ENCODE measurements around the gene ACAP3.

The ACAP3 gene, protein sequence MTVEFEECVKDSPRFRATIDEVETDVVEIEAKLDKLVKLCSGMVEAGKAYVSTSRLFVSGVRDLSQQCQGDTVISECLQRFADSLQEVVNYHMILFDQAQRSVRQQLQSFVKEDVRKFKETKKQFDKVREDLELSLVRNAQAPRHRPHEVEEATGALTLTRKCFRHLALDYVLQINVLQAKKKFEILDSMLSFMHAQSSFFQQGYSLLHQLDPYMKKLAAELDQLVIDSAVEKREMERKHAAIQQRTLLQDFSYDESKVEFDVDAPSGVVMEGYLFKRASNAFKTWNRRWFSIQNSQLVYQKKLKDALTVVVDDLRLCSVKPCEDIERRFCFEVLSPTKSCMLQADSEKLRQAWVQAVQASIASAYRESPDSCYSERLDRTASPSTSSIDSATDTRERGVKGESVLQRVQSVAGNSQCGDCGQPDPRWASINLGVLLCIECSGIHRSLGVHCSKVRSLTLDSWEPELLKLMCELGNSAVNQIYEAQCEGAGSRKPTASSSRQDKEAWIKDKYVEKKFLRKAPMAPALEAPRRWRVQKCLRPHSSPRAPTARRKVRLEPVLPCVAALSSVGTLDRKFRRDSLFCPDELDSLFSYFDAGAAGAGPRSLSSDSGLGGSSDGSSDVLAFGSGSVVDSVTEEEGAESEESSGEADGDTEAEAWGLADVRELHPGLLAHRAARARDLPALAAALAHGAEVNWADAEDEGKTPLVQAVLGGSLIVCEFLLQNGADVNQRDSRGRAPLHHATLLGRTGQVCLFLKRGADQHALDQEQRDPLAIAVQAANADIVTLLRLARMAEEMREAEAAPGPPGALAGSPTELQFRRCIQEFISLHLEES

DNA sequence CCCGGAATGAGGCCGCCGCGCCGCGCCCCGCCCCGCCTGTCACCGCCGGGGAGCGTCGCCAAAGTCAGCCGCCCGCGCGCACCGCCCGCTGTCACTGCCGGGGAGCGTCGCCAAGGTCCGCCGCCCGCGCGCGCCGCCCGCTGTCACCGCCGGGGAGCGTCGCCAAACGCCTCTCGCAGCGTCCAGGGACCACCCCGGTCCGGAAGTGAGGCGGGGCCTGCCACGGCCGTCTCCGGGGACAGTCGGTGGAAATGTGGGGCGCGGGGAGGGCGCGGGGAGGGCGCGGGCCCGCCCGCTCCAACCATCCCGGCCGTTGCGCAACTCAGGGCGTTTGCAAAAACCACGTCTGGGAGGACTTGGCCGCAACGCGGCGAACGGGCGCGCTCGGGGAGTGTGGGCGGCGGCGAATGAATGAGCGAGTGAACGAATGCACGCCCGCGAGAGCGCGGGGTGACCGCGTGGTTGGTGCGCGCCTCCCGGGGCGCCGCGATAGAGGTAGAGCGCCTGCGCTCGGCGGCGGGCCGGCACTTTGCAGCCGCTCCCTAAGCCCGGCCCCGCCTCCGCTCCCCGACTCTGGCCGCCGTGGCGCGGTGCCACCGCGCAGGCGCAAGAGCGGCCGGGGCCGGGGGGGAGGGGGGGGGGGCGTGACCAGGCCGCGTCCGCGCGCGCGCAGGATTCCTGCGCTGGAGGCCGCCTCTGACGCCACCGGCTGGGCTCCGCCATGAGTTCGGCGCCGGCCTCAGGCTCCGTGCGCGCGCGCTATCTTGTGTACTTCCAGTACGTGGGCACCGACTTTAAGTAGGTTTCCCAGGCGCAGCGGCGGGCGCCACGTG lies at the start of gene ACAP3, which contains the start of gene PUSL1:
ACAP3 (minus strand) TSS at position 8 of the 833 bp plus-strand sequence. CDS start 115 bp downstream, outside the sequence.
PUSL1 (plus strand) TSS at position 675 of the 833 bp plus-strand sequence; CDS start at position 722, 47 bp downstream.
- peak; percentile 56 for ATAC-seq
- TF ChIP-seq RARB (CRISPR knock-in tag; IDR thresholded peaks at IDR 0.05) = no peak
- no peak for TF ChIP-seq ARNTL (CRISPR knock-in tag; IDR thresholded peaks at IDR 0.05; ENCODE audit: borderline replicate concordance, low read depth)
- TF ChIP-seq ISL1 (CRISPR knock-in tag; IDR thresholded peaks at IDR 0.05) = no peak
- no peak for TF ChIP-seq SNAI2 (CRISPR knock-in tag; IDR thresholded peaks at IDR 0.05)
- TF ChIP-seq, protein P1, sequence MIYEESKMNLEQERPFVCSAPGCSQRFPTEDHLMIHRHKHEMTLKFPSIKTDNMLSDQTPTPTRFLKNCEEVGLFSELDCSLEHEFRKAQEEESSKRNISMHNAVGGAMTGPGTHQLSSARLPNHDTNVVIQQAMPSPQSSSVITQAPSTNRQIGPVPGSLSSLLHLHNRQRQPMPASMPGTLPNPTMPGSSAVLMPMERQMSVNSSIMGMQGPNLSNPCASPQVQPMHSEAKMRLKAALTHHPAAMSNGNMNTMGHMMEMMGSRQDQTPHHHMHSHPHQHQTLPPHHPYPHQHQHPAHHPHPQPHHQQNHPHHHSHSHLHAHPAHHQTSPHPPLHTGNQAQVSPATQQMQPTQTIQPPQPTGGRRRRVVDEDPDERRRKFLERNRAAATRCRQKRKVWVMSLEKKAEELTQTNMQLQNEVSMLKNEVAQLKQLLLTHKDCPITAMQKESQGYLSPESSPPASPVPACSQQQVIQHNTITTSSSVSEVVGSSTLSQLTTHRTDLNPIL (CRISPR knock-in tag; IDR thresholded peaks at IDR 0.05; ENCODE audit: low read depth) = no peak
- TF ChIP-seq PPARA (CRISPR knock-in tag; IDR thresholded peaks at IDR 0.05; ENCODE audit: borderline replicate concordance) = no peak
- no peak for TF ChIP-seq BACH2 (CRISPR knock-in tag; IDR thresholded peaks at IDR 0.05; ENCODE audit: borderline replicate concordance)
- no peak for TF ChIP-seq ZNF70 (CRISPR knock-in tag; IDR thresholded peaks at IDR 0.05)
- TF ChIP-seq, protein P2, sequence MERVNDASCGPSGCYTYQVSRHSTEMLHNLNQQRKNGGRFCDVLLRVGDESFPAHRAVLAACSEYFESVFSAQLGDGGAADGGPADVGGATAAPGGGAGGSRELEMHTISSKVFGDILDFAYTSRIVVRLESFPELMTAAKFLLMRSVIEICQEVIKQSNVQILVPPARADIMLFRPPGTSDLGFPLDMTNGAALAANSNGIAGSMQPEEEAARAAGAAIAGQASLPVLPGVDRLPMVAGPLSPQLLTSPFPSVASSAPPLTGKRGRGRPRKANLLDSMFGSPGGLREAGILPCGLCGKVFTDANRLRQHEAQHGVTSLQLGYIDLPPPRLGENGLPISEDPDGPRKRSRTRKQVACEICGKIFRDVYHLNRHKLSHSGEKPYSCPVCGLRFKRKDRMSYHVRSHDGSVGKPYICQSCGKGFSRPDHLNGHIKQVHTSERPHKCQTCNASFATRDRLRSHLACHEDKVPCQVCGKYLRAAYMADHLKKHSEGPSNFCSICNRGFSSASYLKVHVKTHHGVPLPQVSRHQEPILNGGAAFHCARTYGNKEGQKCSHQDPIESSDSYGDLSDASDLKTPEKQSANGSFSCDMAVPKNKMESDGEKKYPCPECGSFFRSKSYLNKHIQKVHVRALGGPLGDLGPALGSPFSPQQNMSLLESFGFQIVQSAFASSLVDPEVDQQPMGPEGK (CRISPR knock-in tag; IDR thresholded peaks at IDR 0.05; ENCODE audit: borderline replicate concordance) = no peak
- TF ChIP-seq TOX (CRISPR knock-in tag; IDR thresholded peaks at IDR 0.05; ENCODE audit: borderline replicate concordance) = no peak

DNA sequence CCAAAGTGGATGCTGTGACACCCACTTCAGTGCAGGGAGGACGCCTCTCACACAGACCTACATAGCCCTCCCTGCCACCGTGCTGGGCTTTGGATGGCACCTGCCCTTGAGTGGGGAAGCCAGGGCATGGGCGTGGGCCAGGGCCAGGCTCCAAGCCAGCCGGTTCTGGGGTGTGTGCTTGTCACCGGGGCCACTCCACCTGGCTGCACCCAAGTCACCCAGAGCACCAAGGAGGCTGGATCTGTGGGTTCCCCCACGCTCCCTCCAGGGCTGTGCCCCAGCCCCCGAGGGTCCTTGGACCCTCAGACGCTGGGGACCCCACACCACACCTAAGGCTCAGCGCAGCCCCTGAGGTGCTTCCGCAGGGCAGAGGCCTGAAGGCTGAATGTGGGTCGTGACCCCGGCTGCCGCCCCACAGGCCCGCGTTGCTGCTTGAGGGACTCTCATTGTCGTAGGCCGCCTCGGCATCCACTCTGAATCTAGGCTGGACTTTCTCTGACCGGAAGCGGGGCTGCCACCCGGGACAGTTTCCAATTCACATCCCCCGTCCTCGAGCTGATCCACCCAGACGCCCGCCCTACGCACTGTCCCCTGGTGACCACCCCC lies 49.2 kb upstream of the ACAP3 start:
- TF ChIP-seq ESRRG (CRISPR knock-in tag; IDR thresholded peaks at IDR 0.05) (no peak), SNAI2 (CRISPR knock-in tag; IDR thresholded peaks at IDR 0.05) (no peak), PPARA (CRISPR knock-in tag; IDR thresholded peaks at IDR 0.05; ENCODE audit: borderline replicate concordance) (no peak), ZNF565 (CRISPR knock-in tag; conservative IDR thresholded peaks at IDR 0.05; ENCODE audit: low read depth) (no peak), OSR1 (CRISPR knock-in tag; IDR thresholded peaks at IDR 0.05) (no peak), TOX (CRISPR knock-in tag; IDR thresholded peaks at IDR 0.05; ENCODE audit: borderline replicate concordance) (no peak)
- TF ChIP-seq, protein P3, sequence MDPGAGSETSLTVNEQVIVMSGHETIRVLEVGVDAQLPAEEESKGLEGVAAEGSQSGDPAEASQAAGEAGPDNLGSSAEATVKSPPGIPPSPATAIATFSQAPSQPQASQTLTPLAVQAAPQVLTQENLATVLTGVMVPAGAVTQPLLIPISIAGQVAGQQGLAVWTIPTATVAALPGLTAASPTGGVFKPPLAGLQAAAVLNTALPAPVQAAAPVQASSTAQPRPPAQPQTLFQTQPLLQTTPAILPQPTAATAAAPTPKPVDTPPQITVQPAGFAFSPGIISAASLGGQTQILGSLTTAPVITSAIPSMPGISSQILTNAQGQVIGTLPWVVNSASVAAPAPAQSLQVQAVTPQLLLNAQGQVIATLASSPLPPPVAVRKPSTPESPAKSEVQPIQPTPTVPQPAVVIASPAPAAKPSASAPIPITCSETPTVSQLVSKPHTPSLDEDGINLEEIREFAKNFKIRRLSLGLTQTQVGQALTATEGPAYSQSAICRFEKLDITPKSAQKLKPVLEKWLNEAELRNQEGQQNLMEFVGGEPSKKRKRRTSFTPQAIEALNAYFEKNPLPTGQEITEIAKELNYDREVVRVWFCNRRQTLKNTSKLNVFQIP (CRISPR knock-in tag; IDR thresholded peaks at IDR 0.05; ENCODE audit: borderline replicate concordance, low read depth) = no peak
- ATAC-seq = no peak

DNA sequence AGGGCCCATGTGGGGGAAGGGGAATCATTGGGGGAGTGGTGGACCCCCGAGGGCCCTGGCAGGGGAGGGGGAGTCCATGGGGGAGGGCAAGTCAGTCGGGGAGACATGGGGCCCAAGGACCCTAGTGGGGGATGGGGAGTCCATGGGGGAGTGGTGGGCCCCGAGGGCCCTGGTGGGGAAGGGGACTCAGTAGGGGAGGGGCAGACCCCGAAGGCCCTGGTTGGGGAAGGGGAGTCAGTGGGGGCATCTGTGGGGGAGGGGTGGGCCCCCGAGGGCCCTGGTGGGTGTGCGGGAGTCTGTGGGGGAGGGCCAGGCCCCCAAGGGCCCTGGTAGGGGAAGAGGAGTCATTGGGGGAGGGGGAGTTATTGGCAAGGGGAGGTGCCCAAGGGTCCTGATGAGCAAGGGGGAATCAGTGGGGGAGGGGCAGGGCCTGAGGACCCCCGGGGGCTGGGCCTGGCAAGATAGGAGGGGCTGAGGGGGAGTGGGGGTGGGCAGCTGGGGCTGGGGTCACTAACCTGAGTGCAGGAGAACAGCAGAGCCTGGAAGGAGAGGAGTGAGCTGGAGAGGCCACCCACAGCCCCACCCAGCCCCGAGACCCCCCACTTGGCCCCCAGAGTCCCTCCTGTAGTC lies 48.6 kb upstream of the ACAP3 start:
- ATAC-seq = no peak
- TF ChIP-seq TOX (CRISPR knock-in tag; IDR thresholded peaks at IDR 0.05; ENCODE audit: borderline replicate concordance) (no peak), RARB (CRISPR knock-in tag; IDR thresholded peaks at IDR 0.05) (no peak), PPARA (CRISPR knock-in tag; IDR thresholded peaks at IDR 0.05; ENCODE audit: borderline replicate concordance) (no peak), ZNF70 (CRISPR knock-in tag; IDR thresholded peaks at IDR 0.05) (no peak), ESRRG (CRISPR knock-in tag; IDR thresholded peaks at IDR 0.05) (no peak), SNAI2 (CRISPR knock-in tag; IDR thresholded peaks at IDR 0.05) (no peak)

DNA sequence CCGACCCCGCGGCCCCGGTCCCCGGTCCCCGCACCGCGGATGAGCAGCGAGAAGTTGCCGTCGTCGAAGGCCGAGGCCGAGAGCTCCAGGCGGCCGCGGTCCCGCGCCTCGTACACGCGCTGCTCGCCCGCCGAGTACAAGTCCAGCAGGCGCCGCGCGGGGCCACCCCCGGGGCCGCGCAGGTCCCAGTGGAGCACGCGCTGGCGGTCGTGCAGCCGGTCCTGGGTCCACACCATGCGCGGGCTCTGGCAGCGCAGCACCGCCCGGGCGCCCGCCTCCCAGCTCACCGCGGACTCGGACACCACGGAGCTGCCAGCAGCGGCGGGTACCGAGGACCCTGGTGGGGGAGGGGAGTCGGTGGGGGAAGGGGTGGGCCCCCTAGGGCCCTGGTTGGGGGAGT lies 47.7 kb upstream of the ACAP3 start:
- peak; percentile 25 for ATAC-seq
- TF ChIP-seq GLIS3 (CRISPR knock-in tag; IDR thresholded peaks at IDR 0.05) (no peak), SNAI2 (CRISPR knock-in tag; IDR thresholded peaks at IDR 0.05) (0 out of 2 replicates have a peak, but pooled peaks have one; percentile 57)
